ENCODE results near the gene ARHGAP24. TPM values are rescaled to one million over a fixed set of nuclear protein-coding genes. Genes with fewer than 3 reads are reported as not detected.

The ARHGAP24 gene
- total RNA-seq, 2 donors from 2014 or later, result 66.8 to 85.6 TPM

GRCh38 chr4:85644061-85644460 is 169.1 kb downstream of the ARHGAP24 start:
- WGBS, 2 experiments (ENCODE audit: insufficient coverage in 1 of 2, insufficient read length in 1 of 2), result 98 to 100% methylated on average over 2 of the region's 2 CpGs

GRCh38 chr4:85650908-85651307 is 176.0 kb downstream of the ARHGAP24 start:
- Histone ChIP-seq H3K27me3 (ENCODE audit: control insufficient read depth, insufficient read depth, low read length, poor library complexity, severe bottlenecking) (no peaks in the 10 kb centered on the region), H3K4me3 (ENCODE audit: low read length) (no peak overlapping the region), H3K9ac (ENCODE audit: extremely low read depth, low read length, poor library complexity, severe bottlenecking) (no peak overlapping the region), H3K27ac (ENCODE audit: low read depth, low read length) (no peak overlapping the region), H3K4me1 (ENCODE audit: control insufficient read depth, insufficient read depth, low read length) (no peaks in the 10 kb centered on the region), H3K9me3 (ENCODE audit: control insufficient read depth, low read length) (no peaks in the 10 kb centered on the region), H3K36me3 (ENCODE audit: control insufficient read depth, insufficient read depth, low read length) (no peaks in the 10 kb centered on the region)
- no peaks in the 10 kb centered on the region for H3K36me3 Mint-ChIP-seq (ENCODE audit: low read depth)
- no peaks in the 10 kb centered on the region for H3K9me3 Mint-ChIP-seq
- DNase-seq, result no peak
- no peak overlapping the region for H3K27ac Mint-ChIP-seq
- WGBS, 2 experiments (ENCODE audit: insufficient coverage in 1 of 2, insufficient read length in 1 of 2), result 88 to 89% methylated on average over 4 of the region's 4 CpGs
- no peak overlapping the region for H3K4me3 Mint-ChIP-seq
- no peak for TF ChIP-seq CTCF (conservative IDR thresholded peaks at IDR 0.05)
- H3K27me3 Mint-ChIP-seq (ENCODE audit: insufficient read depth), result no peaks in the 10 kb centered on the region
- no peaks in the 10 kb centered on the region for H3K4me1 Mint-ChIP-seq

More at GRCh38 chr4:85644061-85644460, 169.1 kb downstream of the ARHGAP24 start:
- H3K9me3 Mint-ChIP-seq, result no peaks in the 10 kb centered on the region
- H3K36me3 Mint-ChIP-seq (ENCODE audit: low read depth), result no peaks in the 10 kb centered on the region
- Histone ChIP-seq H3K36me3 (ENCODE audit: control insufficient read depth, insufficient read depth, low read length) (no peaks in the 10 kb centered on the region), H3K4me1 (ENCODE audit: control insufficient read depth, insufficient read depth, low read length) (no peaks in the 10 kb centered on the region), H3K9ac (ENCODE audit: extremely low read depth, low read length, poor library complexity, severe bottlenecking) (no peak overlapping the region), H3K9me3 (ENCODE audit: control insufficient read depth, low read length) (no peaks in the 10 kb centered on the region), H3K27me3 (ENCODE audit: control insufficient read depth, insufficient read depth, low read length, poor library complexity, severe bottlenecking) (no peaks in the 10 kb centered on the region), H3K27ac (ENCODE audit: low read depth, low read length) (no peak overlapping the region), H3K4me3 (ENCODE audit: low read length) (no peak overlapping the region)
- no peak for TF ChIP-seq CTCF (conservative IDR thresholded peaks at IDR 0.05)
- H3K27ac Mint-ChIP-seq, result no peak overlapping the region
- no peaks in the 10 kb centered on the region for H3K27me3 Mint-ChIP-seq (ENCODE audit: insufficient read depth)
- DNase-seq, result no peak
- no peak overlapping the region for H3K4me3 Mint-ChIP-seq
- H3K4me1 Mint-ChIP-seq, result no peaks in the 10 kb centered on the region

- no peak for DNase-seq
Measured at GRCh38 chr4:85656759-85657505, 182.0 kb downstream of the ARHGAP24 start.

More at GRCh38 chr4:85656759-85657505, 182.0 kb downstream of the ARHGAP24 start:
- no peak overlapping the region for H3K4me3 ChIP-seq (ENCODE audit: low read length)
- H3K4me1 ChIP-seq (ENCODE audit: control insufficient read depth, insufficient read depth, low read length), result no peaks in the 10 kb centered on the region
- 88 to 95% methylated on average over 1 to 2 of the region's 2 CpGs for WGBS, 2 experiments (ENCODE audit: insufficient coverage in 1 of 2, insufficient read length in 1 of 2)
- Mint-ChIP-seq H3K27ac (no peak overlapping the region), H3K4me1 (no peaks in the 10 kb centered on the region), H3K9me3 (no peaks in the 10 kb centered on the region), H3K36me3 (ENCODE audit: low read depth) (no peaks in the 10 kb centered on the region), H3K4me3 (no peak overlapping the region), H3K27me3 (ENCODE audit: insufficient read depth) (no peaks in the 10 kb centered on the region)
- no peaks in the 10 kb centered on the region for H3K36me3 ChIP-seq (ENCODE audit: control insufficient read depth, insufficient read depth, low read length)
- TF ChIP-seq CTCF (conservative IDR thresholded peaks at IDR 0.05), result no peak
- H3K27me3 ChIP-seq (ENCODE audit: control insufficient read depth, insufficient read depth, low read length, poor library complexity, severe bottlenecking), result no peaks in the 10 kb centered on the region
- no peak overlapping the region for H3K27ac ChIP-seq (ENCODE audit: low read depth, low read length)
- H3K9ac ChIP-seq (ENCODE audit: extremely low read depth, low read length, poor library complexity, severe bottlenecking), result no peak overlapping the region
- no peaks in the 10 kb centered on the region for H3K9me3 ChIP-seq (ENCODE audit: control insufficient read depth, low read length)

Measured in endodermal cell (in vitro differentiated cells).